EH (cell line): ENCODE results near the gene ZSCAN2.

Experiments used
- DNase-seq: peaks from one replicate; pipeline ENCODE4 v3.0.0-alpha.2; 2015; ENCODE audit warnings: low read depth

ZSCAN2 gene

DNA sequence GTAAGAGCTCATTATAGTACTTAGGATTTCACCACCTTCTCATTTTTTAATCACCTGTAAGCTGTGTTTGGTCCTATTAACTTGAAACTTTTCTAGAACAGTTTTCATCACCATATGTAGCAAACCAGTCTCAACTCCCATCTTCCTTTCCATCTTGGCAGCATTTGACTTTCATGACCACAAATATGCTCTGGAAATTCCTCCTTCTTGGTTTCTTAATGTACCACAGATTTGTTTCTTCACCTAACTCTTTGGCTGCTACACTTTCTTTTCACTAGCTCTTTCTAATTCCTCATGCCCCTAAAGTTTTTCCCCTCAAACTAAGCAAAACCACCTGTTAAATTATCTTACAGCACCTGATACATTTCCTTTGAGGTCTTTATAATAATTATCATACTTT is 70.4 kb downstream of the ZSCAN2 start:
- DNase-seq = peak; percentile 88
